RWPE2 (cell line): ENCODE data around the gene SENP7.

Source experiments
- ATAC-seq: fragments of 200-7000 bp; cut with Tn5 transposase; 3 replicates; pipeline ENCODE4 v1.9.1; 2021; ENCODE audit warnings: low read depth
- DNase-seq: peaks from one replicate; pipeline ENCODE4 v3.0.0-alpha.2; 2020; ENCODE audit warnings: low spot score
- H3K27ac ChIP-seq: fragments of 450-650 bp; 2 replicates; pipeline ENCODE4 v1.5.1; 2017; ENCODE audit warnings: mild to moderate bottlenecking; ENCODE audit not compliant: poor library complexity, severe bottlenecking
- H3K27me3 ChIP-seq: fragments of 250-450 bp; sonication (Bioruptor Pico); 2 replicates; pipeline ENCODE4 v1.5.1; 2021; ENCODE audit warnings: mild to moderate bottlenecking, moderate library complexity; ENCODE audit not compliant: insufficient read depth, poor library complexity, severe bottlenecking
- H3K36me3 ChIP-seq: fragments of 250-450 bp; sonication (Bioruptor Pico); 2 replicates; pipeline ENCODE4 v1.5.1; 2020; ENCODE audit warnings: low read depth, mild to moderate bottlenecking, moderate library complexity
- H3K4me1 ChIP-seq: fragments of 250-450 bp; sonication (Bioruptor Pico); 2 replicates; pipeline ENCODE4 v1.5.1; 2021; ENCODE audit warnings: mild to moderate bottlenecking, moderate library complexity; ENCODE audit not compliant: insufficient read depth, poor library complexity, severe bottlenecking
- H3K4me3 ChIP-seq: fragments of 250-450 bp; sonication (Bioruptor Pico); 2 replicates; pipeline ENCODE4 v1.5.1; 2021; ENCODE audit warnings: mild to moderate bottlenecking, moderate library complexity; ENCODE audit not compliant: severe bottlenecking
- H3K9me3 ChIP-seq: fragments of 250-450 bp; sonication (Bioruptor Pico); 2 replicates; pipeline ENCODE4 v1.5.1; 2021; ENCODE audit warnings: mild to moderate bottlenecking, moderate library complexity; ENCODE audit not compliant: severe bottlenecking
- TF ChIP-seq, protein P1 (sequence below): fragments of 450-650 bp; IDR thresholded peaks from one replicate; pipeline ENCODE4 v1.5.1; 2017; ENCODE audit warnings: mild to moderate bottlenecking, moderate library complexity; ENCODE audit not compliant: poor library complexity, severe bottlenecking

The SENP7 gene

DNA sequence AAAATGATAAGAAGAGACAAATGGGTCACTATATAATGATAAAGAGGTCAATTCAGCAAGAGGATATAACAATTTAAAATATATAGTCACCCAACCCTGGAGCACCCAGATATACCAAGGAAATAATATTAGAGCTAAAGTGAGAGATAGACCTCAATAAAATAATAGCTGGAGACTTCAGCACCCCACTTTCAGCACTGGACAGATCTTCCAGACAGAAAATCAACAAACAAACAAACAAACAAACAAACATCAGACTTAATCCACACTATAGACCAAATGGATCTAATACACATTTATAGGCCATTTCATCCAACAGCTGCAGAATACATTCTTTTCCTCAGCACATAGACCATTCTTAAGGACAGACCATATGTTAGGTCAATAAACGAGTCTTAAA lies 79.4 kb downstream of the SENP7 start:
- H3K4me1 ChIP-seq, result no peaks in the 10 kb centered on the region
- H3K27ac ChIP-seq, result no peak overlapping the region
- no peaks in the 10 kb centered on the region for H3K9me3 ChIP-seq
- no peak for DNase-seq
- no peak overlapping the region for H3K4me3 ChIP-seq
- H3K27me3 ChIP-seq, result no peaks in the 10 kb centered on the region
- TF ChIP-seq, protein P1, sequence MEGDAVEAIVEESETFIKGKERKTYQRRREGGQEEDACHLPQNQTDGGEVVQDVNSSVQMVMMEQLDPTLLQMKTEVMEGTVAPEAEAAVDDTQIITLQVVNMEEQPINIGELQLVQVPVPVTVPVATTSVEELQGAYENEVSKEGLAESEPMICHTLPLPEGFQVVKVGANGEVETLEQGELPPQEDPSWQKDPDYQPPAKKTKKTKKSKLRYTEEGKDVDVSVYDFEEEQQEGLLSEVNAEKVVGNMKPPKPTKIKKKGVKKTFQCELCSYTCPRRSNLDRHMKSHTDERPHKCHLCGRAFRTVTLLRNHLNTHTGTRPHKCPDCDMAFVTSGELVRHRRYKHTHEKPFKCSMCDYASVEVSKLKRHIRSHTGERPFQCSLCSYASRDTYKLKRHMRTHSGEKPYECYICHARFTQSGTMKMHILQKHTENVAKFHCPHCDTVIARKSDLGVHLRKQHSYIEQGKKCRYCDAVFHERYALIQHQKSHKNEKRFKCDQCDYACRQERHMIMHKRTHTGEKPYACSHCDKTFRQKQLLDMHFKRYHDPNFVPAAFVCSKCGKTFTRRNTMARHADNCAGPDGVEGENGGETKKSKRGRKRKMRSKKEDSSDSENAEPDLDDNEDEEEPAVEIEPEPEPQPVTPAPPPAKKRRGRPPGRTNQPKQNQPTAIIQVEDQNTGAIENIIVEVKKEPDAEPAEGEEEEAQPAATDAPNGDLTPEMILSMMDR, result no peak
- ATAC-seq, result no peak
- no peaks in the 10 kb centered on the region for H3K36me3 ChIP-seq

DNA sequence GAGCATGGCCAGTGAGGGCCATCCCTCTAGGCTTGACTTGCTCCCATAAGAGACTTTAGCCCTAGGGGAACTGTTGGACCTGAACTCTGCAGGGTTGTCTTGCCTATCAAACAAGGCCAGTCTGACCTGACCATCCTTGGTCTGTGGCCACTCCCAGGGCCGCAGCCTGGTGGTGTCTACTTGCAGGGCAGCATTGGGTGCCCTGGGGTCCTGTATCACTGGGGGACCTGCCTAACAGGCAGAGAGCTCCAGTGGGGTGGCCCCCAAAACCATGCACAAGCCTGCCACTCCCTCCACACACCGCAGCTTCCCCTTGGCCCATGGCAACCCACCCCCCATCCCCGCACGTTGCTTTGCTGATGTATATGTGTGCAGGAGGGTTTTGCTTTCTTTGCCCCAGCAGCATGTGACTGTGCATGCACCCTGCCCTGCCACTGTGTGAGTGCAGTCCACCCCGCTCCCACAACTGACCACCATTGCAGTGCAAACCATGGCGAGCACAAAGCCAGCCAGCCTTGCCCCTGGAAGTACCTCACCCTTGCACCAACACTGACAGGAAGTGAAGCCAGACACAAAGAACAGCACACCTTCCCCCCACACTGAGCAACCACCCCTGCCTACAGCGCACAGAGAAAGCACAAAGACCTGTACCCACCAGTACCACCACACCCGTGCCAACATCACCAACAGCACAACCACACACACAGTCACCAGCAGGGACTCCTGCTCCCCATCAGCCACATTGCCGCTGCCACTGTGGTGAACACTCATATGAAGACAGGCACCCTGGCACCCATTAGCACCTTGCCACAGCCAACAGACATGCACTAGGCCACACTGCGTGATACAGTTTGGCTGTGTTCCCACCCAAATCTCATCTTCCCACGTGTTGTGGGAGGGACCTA lies 88.8 kb downstream of the SENP7 start:
- H3K27ac ChIP-seq, result no peak overlapping the region
- TF ChIP-seq, protein P1, result no peak
- no peak overlapping the region for H3K4me3 ChIP-seq
- H3K27me3 ChIP-seq, result no peaks in the 10 kb centered on the region
- H3K4me1 ChIP-seq, result no peaks in the 10 kb centered on the region
- H3K36me3 ChIP-seq, result no peaks in the 10 kb centered on the region
- H3K9me3 ChIP-seq, result no peaks in the 10 kb centered on the region
- DNase-seq, result no peak
- no peak for ATAC-seq

DNA sequence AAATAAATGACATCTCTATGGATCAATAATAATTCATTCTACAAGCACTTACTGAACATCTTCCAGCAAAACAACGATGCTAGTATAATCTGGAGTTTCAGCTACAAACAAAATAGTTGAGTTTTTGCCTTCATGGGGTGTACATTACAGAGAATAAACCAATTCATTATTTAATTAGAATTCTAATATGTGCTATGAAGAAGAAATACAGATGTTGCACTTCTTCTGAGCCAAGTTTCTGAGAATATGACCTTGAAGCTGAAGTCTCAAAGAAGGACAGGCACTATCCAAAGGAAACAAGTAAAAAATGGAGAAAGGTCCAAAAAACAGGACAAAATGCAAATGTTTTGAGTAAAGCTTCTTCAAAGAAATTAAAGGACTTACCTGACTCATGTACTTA lies 94.2 kb downstream of the SENP7 start:
- Histone ChIP-seq H3K36me3 (no peaks in the 10 kb centered on the region), H3K27ac (no peak overlapping the region), H3K4me1 (no peaks in the 10 kb centered on the region), H3K4me3 (no peak overlapping the region), H3K27me3 (no peaks in the 10 kb centered on the region), H3K9me3 (no peaks in the 10 kb centered on the region)
- no peak for ATAC-seq
- no peak for DNase-seq
- TF ChIP-seq, protein P1, result no peak

DNA sequence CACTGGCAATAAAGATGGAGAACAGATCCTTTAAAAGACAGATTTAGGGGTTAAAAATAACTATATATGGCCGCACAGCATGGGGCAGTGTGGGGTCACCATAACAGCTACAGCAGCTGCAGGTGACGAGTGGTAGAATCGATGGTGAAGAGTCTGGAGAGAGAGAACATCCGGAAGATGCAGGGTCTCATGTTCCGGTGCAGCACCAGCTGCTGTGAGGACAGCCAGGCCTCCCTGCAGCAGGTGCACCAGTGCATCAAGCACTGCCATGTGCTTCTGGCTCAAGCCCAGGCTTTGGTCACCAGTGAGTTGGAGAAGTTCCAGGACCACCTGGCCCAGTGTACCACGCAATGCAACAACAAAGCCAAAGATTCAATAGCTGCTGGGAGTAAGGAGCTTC lies 98.9 kb downstream of the SENP7 start:
- ATAC-seq (no peak), DNase-seq (no peak)
- H3K9me3 ChIP-seq, result no peaks in the 10 kb centered on the region
- no peaks in the 10 kb centered on the region for H3K36me3 ChIP-seq
- H3K27ac ChIP-seq, result no peak overlapping the region
- no peaks in the 10 kb centered on the region for H3K4me1 ChIP-seq
- no peaks in the 10 kb centered on the region for H3K27me3 ChIP-seq
- TF ChIP-seq, protein P1, result no peak
- H3K4me3 ChIP-seq, result no peak overlapping the region

DNA sequence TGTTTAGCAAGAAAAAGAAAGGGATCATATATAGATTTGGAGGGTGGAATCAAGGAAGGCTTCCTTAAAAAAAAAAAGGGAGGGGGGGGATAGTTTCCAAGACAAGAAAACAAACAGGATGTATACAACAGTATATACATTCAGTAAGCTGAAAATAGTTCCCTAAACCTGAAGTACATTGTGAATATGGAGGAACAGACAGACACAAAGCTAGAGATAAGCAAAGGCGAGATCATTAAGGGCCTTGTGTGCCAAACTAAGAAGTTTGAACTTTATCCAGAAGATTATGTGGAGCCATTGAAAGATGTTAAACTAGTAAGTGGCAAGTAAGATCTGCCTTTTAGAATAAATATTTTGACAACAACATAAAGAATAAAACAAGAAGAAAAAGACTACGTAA lies 99.4 kb downstream of the SENP7 start:
- TF ChIP-seq, protein P1, result no peak
- H3K36me3 ChIP-seq, result no peaks in the 10 kb centered on the region
- H3K4me3 ChIP-seq, result no peak overlapping the region
- H3K4me1 ChIP-seq, result no peaks in the 10 kb centered on the region
- no peaks in the 10 kb centered on the region for H3K27me3 ChIP-seq
- DNase-seq (no peak), ATAC-seq (no peak)
- no peaks in the 10 kb centered on the region for H3K9me3 ChIP-seq
- no peak overlapping the region for H3K27ac ChIP-seq
